Loucy (cell line): Measurements from ENCODE around the gene PANK2.

Source experiments
- EZH2phosphoT487 ChIP-seq: fragments of 200-600 bp; IDR thresholded peaks from 2 replicates; pipeline ENCODE4 v1.6.1; 2018; ENCODE audit warnings: antibody characterized with exemption, mild to moderate bottlenecking, moderate library complexity, borderline replicate concordance
- TF ChIP-seq, protein P1 (sequence below): fragments of 200-600 bp; sonication (generic); conservative IDR thresholded peaks from 2 replicates; pipeline ENCODE4 v1.5.1; 2014; ENCODE audit warnings: mild to moderate bottlenecking, antibody characterized with exemption, low read length

DNA sequence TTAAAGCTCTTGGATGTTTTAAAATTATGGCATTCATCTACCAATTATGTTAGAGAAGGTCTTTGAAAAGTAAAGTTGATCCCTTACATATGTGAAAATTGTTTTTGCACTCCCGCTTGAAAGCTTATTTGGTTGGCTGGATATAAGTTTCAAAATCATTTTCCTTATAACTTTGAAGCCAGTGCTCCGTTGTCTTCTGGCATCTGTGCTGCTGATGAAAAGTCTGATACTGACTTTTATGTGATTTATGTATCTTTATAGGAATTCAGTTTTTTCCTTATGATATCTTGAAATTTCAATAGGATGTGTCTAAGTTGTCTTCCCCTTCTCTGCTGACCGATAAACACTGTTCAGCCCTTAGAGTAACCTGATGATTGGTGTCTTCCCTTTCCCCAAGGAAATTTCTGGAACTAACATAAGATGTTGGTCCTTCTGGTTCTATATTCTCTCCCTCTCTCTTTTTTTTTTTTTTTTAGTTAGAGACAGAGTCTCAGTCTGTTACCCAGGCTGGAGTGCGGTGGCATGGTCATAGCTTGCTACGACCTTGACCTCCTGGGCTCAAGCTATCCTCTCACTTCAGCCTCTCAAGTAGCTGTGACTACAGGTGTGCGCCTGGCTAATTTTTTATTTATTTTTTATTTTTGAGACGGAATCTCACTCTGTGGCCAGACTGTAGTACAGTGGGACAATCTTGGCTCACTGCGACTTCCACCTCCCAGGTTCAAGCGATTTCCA is 12.7 kb downstream of the PANK2 start:
- TF ChIP-seq, protein P1, sequence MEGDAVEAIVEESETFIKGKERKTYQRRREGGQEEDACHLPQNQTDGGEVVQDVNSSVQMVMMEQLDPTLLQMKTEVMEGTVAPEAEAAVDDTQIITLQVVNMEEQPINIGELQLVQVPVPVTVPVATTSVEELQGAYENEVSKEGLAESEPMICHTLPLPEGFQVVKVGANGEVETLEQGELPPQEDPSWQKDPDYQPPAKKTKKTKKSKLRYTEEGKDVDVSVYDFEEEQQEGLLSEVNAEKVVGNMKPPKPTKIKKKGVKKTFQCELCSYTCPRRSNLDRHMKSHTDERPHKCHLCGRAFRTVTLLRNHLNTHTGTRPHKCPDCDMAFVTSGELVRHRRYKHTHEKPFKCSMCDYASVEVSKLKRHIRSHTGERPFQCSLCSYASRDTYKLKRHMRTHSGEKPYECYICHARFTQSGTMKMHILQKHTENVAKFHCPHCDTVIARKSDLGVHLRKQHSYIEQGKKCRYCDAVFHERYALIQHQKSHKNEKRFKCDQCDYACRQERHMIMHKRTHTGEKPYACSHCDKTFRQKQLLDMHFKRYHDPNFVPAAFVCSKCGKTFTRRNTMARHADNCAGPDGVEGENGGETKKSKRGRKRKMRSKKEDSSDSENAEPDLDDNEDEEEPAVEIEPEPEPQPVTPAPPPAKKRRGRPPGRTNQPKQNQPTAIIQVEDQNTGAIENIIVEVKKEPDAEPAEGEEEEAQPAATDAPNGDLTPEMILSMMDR, result no peak
- TF ChIP-seq EZH2phosphoT487, result no peak
